ENCODE results near the gene RETN. TPM values are rescaled to one million over a fixed set of nuclear protein-coding genes. Genes with fewer than 3 reads are reported as not detected.

The RETN gene
- total RNA-seq, 1 donor from 2014 or later: not detected

- H3K4me1 Mint-ChIP-seq (ENCODE audit: low read depth, unreplicated experiment): no peaks in the 10 kb centered on the region
- peaks cover 2% of the 10 kb centered on the region for H3K9me3 Mint-ChIP-seq (ENCODE audit: unreplicated experiment)
- no peak for TF ChIP-seq CTCF (IDR thresholded peaks at IDR 0.05; ENCODE audit: partially characterized antibody, unreplicated experiment)
- peaks cover 2% of the 10 kb centered on the region for H3K27me3 Mint-ChIP-seq (ENCODE audit: unreplicated experiment)
- H3K4me3 Mint-ChIP-seq (ENCODE audit: unreplicated experiment): no peak overlapping the region
- no peak for DNase-seq
- H3K27ac Mint-ChIP-seq (ENCODE audit: unreplicated experiment): no peak overlapping the region
- no peaks in the 10 kb centered on the region for H3K36me3 Mint-ChIP-seq (ENCODE audit: unreplicated experiment)
These were observed 10.6 kb upstream of the RETN start for GRCh38 chr19:7658219-7658686.

GRCh38 chr19:7661744-7662538 lies 6.9 kb upstream of the RETN start:
- Mint-ChIP-seq H3K27me3 (ENCODE audit: unreplicated experiment) (peaks cover 4% of the 10 kb centered on the region), H3K9me3 (ENCODE audit: unreplicated experiment) (peaks cover 2% of the 10 kb centered on the region), H3K27ac (ENCODE audit: unreplicated experiment) (no peak overlapping the region), H3K36me3 (ENCODE audit: unreplicated experiment) (no peaks in the 10 kb centered on the region), H3K4me3 (ENCODE audit: unreplicated experiment) (no peak overlapping the region), H3K4me1 (ENCODE audit: low read depth, unreplicated experiment) (no peaks in the 10 kb centered on the region)
- TF ChIP-seq CTCF (IDR thresholded peaks at IDR 0.05; ENCODE audit: partially characterized antibody, unreplicated experiment): no peak
- no peak for DNase-seq

- H3K36me3 Mint-ChIP-seq (ENCODE audit: unreplicated experiment): no peaks in the 10 kb centered on the region
- no peak for TF ChIP-seq CTCF (IDR thresholded peaks at IDR 0.05; ENCODE audit: partially characterized antibody, unreplicated experiment)
- H3K27ac Mint-ChIP-seq (ENCODE audit: unreplicated experiment): no peak overlapping the region
- DNase-seq: no peak
- H3K9me3 Mint-ChIP-seq (ENCODE audit: unreplicated experiment): peaks cover 2% of the 10 kb centered on the region
- H3K4me3 Mint-ChIP-seq (ENCODE audit: unreplicated experiment): no peak overlapping the region
- H3K4me1 Mint-ChIP-seq (ENCODE audit: low read depth, unreplicated experiment): no peaks in the 10 kb centered on the region
- H3K27me3 Mint-ChIP-seq (ENCODE audit: unreplicated experiment): peaks cover 5% of the 10 kb centered on the region
These were observed 6.2 kb upstream of the RETN start for GRCh38 chr19:7662657-7663056.

GRCh38 chr19:7663706-7664105 lies 5.1 kb upstream of the RETN start:
- no peak overlapping the region for H3K4me3 Mint-ChIP-seq (ENCODE audit: unreplicated experiment)
- H3K9me3 Mint-ChIP-seq (ENCODE audit: unreplicated experiment): peaks cover 2% of the 10 kb centered on the region

More at GRCh38 chr19:7663706-7664105, 5.1 kb upstream of the RETN start:
- no peaks in the 10 kb centered on the region for H3K36me3 Mint-ChIP-seq (ENCODE audit: unreplicated experiment)
- H3K27ac Mint-ChIP-seq (ENCODE audit: unreplicated experiment): no peak overlapping the region
- H3K27me3 Mint-ChIP-seq (ENCODE audit: unreplicated experiment): peaks cover 5% of the 10 kb centered on the region
- DNase-seq: no peak
- no peaks in the 10 kb centered on the region for H3K4me1 Mint-ChIP-seq (ENCODE audit: low read depth, unreplicated experiment)
- TF ChIP-seq CTCF (IDR thresholded peaks at IDR 0.05; ENCODE audit: partially characterized antibody, unreplicated experiment): no peak

Measured in glutamatergic neuron (in vitro differentiated cells).